ENCODE data around the gene GPC3.
"Not testable (repeated sequence)": the region's sequence is repeated elsewhere in the genome, so short reads cannot be mapped to it uniquely, and the experiment has no call there.

Gene GPC3

GRCh38 chrX:133762976-133763548, 222.3 kb downstream of the GPC3 start:
- not testable (repeated sequence) for DNase-seq (ENCODE audit: low spot score)

- no peak for DNase-seq (ENCODE audit: low spot score)
Observed at GRCh38 chrX:133754657-133755056, 230.7 kb downstream of the GPC3 start.

- no peak for DNase-seq (ENCODE audit: low spot score)
Observed at GRCh38 chrX:133749951-133750350, 235.4 kb downstream of the GPC3 start.

- no peak for DNase-seq (ENCODE audit: low spot score)
Observed at GRCh38 chrX:133749370-133749769, 236.0 kb downstream of the GPC3 start.

- no peak for DNase-seq (ENCODE audit: low spot score)
Observed at GRCh38 chrX:133747196-133747595, 238.2 kb downstream of the GPC3 start.

- no peak for DNase-seq (ENCODE audit: low spot score)
Observed at GRCh38 chrX:133746593-133746992, 238.8 kb downstream of the GPC3 start.

GRCh38 chrX:133745349-133745748, 240.0 kb downstream of the GPC3 start:
- no peak for DNase-seq (ENCODE audit: low spot score)

GRCh38 chrX:133742602-133743305, 242.6 kb downstream of the GPC3 start:
- no peak for DNase-seq (ENCODE audit: low spot score)

GRCh38 chrX:133741303-133741702, 244.1 kb downstream of the GPC3 start:
- DNase-seq (ENCODE audit: low spot score): no peak

- no peak for DNase-seq (ENCODE audit: low spot score)
Observed at GRCh38 chrX:133726642-133727041, 258.8 kb downstream of the GPC3 start.

- peak; percentile 36 for DNase-seq (ENCODE audit: low spot score)
Observed at GRCh38 chrX:133726211-133726630, 259.2 kb downstream of the GPC3 start.

GRCh38 chrX:133723930-133724329, 261.5 kb downstream of the GPC3 start:
- no peak for DNase-seq (ENCODE audit: low spot score)

- DNase-seq (ENCODE audit: low spot score): no peak
Observed at GRCh38 chrX:133722756-133723155, 262.6 kb downstream of the GPC3 start.

GRCh38 chrX:133720269-133720668, 265.1 kb downstream of the GPC3 start:
- DNase-seq (ENCODE audit: low spot score): not testable (repeated sequence)

GRCh38 chrX:133715715-133716114, 269.7 kb downstream of the GPC3 start:
- DNase-seq (ENCODE audit: low spot score): no peak

GRCh38 chrX:133709501-133709900, 275.9 kb downstream of the GPC3 start:
- no peak for DNase-seq (ENCODE audit: low spot score)

- no peak for DNase-seq (ENCODE audit: low spot score)
Observed at GRCh38 chrX:133706890-133707289, 278.5 kb downstream of the GPC3 start.

GRCh38 chrX:133702230-133702629, 283.2 kb downstream of the GPC3 start:
- DNase-seq (ENCODE audit: low spot score): no peak

GRCh38 chrX:133699023-133699728, 286.2 kb downstream of the GPC3 start:
- no peak for DNase-seq (ENCODE audit: low spot score)

- peak; percentile 26 for DNase-seq (ENCODE audit: low spot score)
Observed at GRCh38 chrX:133698298-133698697, 287.1 kb downstream of the GPC3 start.

GRCh38 chrX:133697656-133698055, 287.7 kb downstream of the GPC3 start:
- DNase-seq (ENCODE audit: low spot score): no peak

GRCh38 chrX:133689997-133690599, 295.3 kb downstream of the GPC3 start:
- DNase-seq (ENCODE audit: low spot score): no peak

- no peak for DNase-seq (ENCODE audit: low spot score)
Observed at GRCh38 chrX:133685822-133686221, 299.6 kb downstream of the GPC3 start.

Data from COLO829 (cell line).